CD4-positive, alpha-beta memory T cell (primary cell): ENCODE measurements around the gene FOXC1. TPM values are rescaled to one million over a fixed set of nuclear protein-coding genes. Genes with fewer than 3 reads are reported as not detected.

Source experiments
- CTCF ChIA-PET: fragments of 350-600 bp; sonication (Branson Sonifier 250); formaldehyde crosslinking; loops from one replicate; lab custom pipeline; 2021; ENCODE audit warnings: inconsistent platforms; ENCODE audit not compliant: partially characterized antibody; lab: Charles Lee
- POLR2A ChIA-PET: fragments of 350-600 bp; sonication (Branson Sonifier 250); formaldehyde crosslinking; loops from one replicate; lab custom pipeline; 2021; ENCODE audit not compliant: partially characterized antibody; lab: Charles Lee
- DNase-seq, 5 donors: peaks; one replicate each; pipeline versions ENCODE4 v3.0.0 to v3.0.0-alpha.2; 2020 to 2022; ENCODE audit warnings: mixed read lengths in 1 of 5
- H3K27ac ChIP-seq: one replicate; pipeline ENCODE4 v1.7.0; 2013; ENCODE audit warnings: low read depth, low read length
- H3K27me3 ChIP-seq: 2 replicates; pipeline ENCODE4 v1.7.0; 2013; ENCODE audit warnings: mild to moderate bottlenecking, low read length, moderate library complexity; ENCODE audit not compliant: insufficient read depth
- H3K36me3 ChIP-seq: 2 replicates; pipeline ENCODE4 v1.7.0; 2013; ENCODE audit warnings: mild to moderate bottlenecking, low read length, moderate library complexity; ENCODE audit not compliant: insufficient read depth
- H3K4me1 ChIP-seq: 2 replicates; pipeline ENCODE4 v1.7.0; 2013; ENCODE audit warnings: mild to moderate bottlenecking, low read length, moderate library complexity; ENCODE audit not compliant: insufficient read depth
- H3K4me3 ChIP-seq, 2 donors: one replicate each; pipeline ENCODE4 v1.7.0; 2013; ENCODE audit warnings: low read length in 2 of 2, mild to moderate bottlenecking in 1 of 2
- H3K9me3 ChIP-seq, 2 donors: one replicate each; pipeline ENCODE4 v1.7.0; 2013; ENCODE audit warnings: low read length in 2 of 2, control low read depth in 1 of 2; ENCODE audit not compliant: control insufficient read depth in 1 of 2
- H3K27ac Mint-ChIP-seq, 7 donors: one replicate each; pipeline ENCODE4 v1.8.0; 2020 to 2021; ENCODE audit warnings: mixed read lengths in 7 of 7, mild to moderate bottlenecking in 6 of 7, inconsistent platforms in 3 of 7, moderate library complexity in 3 of 7
- H3K27me3 Mint-ChIP-seq, 2 donors: one replicate each; pipeline ENCODE4 v1.8.0; 2020 to 2021; ENCODE audit warnings: mixed read lengths in 2 of 2
- H3K36me3 Mint-ChIP-seq, 2 donors: one replicate each; pipeline ENCODE4 v1.8.0; 2020 to 2021; ENCODE audit warnings: mixed read lengths in 2 of 2, inconsistent platforms in 1 of 2, mild to moderate bottlenecking in 1 of 2
- H3K4me1 Mint-ChIP-seq, 4 donors: one replicate each; pipeline ENCODE4 v1.8.0; 2020 to 2021; ENCODE audit warnings: mixed read lengths in 4 of 4, mild to moderate bottlenecking in 1 of 4
- H3K4me3 Mint-ChIP-seq, 8 donors: one replicate each; pipeline ENCODE4 v1.8.0; 2020 to 2021; ENCODE audit warnings: mixed read lengths in 8 of 8, mild to moderate bottlenecking in 7 of 8, moderate library complexity in 6 of 8, inconsistent platforms in 3 of 8
- H3K9me3 Mint-ChIP-seq, 8 donors: one replicate each; pipeline ENCODE4 v1.8.0; 2020 to 2021; ENCODE audit warnings: mixed read lengths in 8 of 8, mild to moderate bottlenecking in 5 of 8, inconsistent platforms in 3 of 8, moderate library complexity in 1 of 8
- intact Hi-C: fragments of 100-400 bp; cut with micrococcal nuclease; formaldehyde crosslinking; loops from one replicate; pipeline ENCODE4 v1.15.1; 2023
- polyA plus RNA-seq, 2 donors: library from polyadenylated mRNA; unstranded; fragments of 300-500 nt; fragmentation: Illumina TruSeq; gene quantifications; one replicate each; pipeline ENCODE4 v1.2.3, GENCODE V29; 2021
- total RNA-seq, 2 experiments: library from RNA; stranded (reverse); gene quantifications; one replicate each; pipeline ENCODE4 v1.2.3, GENCODE V29; 2021

FOXC1 gene
- total and polyA plus RNA-seq, 4 experiments from 2014 or later = not detected

DNA sequence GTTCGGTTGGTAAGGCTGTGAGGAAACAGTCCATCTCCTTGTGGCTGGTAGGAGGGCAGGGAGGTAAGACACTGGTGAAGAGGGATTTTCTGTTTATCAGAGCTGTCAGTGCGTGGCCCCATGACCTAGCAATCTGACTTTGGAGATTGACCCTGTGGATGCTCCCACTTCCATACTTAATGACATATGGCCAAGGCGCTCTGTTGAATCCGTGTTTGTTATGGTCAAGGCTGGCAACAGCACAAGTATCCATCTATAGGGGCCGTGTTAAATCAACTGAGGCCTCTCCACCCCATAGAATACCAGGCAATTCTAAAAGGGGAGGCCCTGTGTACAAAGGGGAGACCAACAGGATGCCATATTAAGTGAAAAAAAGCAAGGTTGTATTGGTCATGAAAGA is 25.6 kb upstream of the FOXC1 start:
- H3K4me3 Mint-ChIP-seq = no peak overlapping the region
- no peak overlapping the region for H3K27ac Mint-ChIP-seq
- no peak overlapping the region for H3K4me3 ChIP-seq
- H3K9me3 ChIP-seq = no peaks in the 10 kb centered on the region
- H3K9me3 Mint-ChIP-seq = no peaks in the 10 kb centered on the region
- H3K27me3 Mint-ChIP-seq = peaks cover 9 to 21% of the 10 kb centered on the region in 2 donors
- H3K36me3 ChIP-seq = no peaks in the 10 kb centered on the region
- no peaks in the 10 kb centered on the region for H3K4me1 Mint-ChIP-seq
- no peak overlapping the region for H3K27ac ChIP-seq
- no peak for DNase-seq
- no peaks in the 10 kb centered on the region for H3K36me3 Mint-ChIP-seq
- intact Hi-C loops = no loop called here
- no peaks in the 10 kb centered on the region for H3K4me1 ChIP-seq
- POLR2A ChIA-PET = no interaction called here
- H3K27me3 ChIP-seq = peaks cover 5% of the 10 kb centered on the region
- CTCF ChIA-PET = interaction anchor here (1.1 to 1.9 kb wide), 2 partner anchors 11 to 29 kb away, joined by 3 to 5 read pairs; no protein-coding TSS in a partner anchor

DNA sequence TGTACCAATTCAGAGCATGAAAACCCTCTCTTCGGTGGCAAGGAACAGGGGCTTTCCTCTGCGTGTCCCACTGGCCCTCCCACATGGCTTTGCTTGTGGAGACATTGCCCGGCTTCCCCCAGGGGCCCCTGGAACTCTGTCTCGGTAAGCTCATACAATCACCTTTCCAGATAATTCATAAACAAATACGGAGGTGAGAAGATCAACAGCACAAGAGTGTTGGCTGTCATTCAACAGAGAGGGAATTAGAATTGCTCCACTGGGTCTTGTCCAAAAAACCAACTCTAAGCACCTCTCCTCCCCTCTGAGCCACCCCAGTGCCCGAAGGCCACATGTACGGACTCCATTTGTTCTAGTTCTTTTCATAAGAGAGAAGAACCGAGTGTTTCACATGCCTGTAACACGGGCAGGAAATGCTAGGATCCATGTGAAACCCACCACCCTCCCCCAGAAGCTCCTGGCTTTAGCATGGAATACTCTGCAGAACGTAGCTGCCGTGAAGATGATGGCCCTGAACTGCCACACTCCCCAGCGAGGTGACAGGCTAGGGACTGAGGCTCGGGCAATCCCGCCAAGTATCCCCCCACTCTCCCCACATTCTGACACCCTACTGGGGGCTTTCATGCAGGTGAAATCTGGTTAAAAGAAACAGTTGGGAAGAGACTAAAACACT is 24.6 kb upstream of the FOXC1 start:
- intact Hi-C loops = no loop called here
- H3K9me3 Mint-ChIP-seq = no peaks in the 10 kb centered on the region
- peaks cover 9 to 22% of the 10 kb centered on the region in 2 donors for H3K27me3 Mint-ChIP-seq
- H3K4me3 Mint-ChIP-seq = no peak overlapping the region
- Histone ChIP-seq H3K27ac (no peak overlapping the region), H3K4me3 (no peak overlapping the region), H3K9me3 (no peaks in the 10 kb centered on the region), H3K4me1 (no peaks in the 10 kb centered on the region), H3K27me3 (peaks cover 3% of the 10 kb centered on the region), H3K36me3 (no peaks in the 10 kb centered on the region)
- ChIA-PET CTCF (interaction anchor here (1.1 to 1.9 kb wide), 2 partner anchors 10 to 30 kb away, joined by 3 to 5 read pairs; no protein-coding TSS in a partner anchor), POLR2A (no interaction called here)
- no peaks in the 10 kb centered on the region for H3K4me1 Mint-ChIP-seq
- H3K27ac Mint-ChIP-seq = no peak overlapping the region
- no peaks in the 10 kb centered on the region for H3K36me3 Mint-ChIP-seq
- no peak for DNase-seq

DNA sequence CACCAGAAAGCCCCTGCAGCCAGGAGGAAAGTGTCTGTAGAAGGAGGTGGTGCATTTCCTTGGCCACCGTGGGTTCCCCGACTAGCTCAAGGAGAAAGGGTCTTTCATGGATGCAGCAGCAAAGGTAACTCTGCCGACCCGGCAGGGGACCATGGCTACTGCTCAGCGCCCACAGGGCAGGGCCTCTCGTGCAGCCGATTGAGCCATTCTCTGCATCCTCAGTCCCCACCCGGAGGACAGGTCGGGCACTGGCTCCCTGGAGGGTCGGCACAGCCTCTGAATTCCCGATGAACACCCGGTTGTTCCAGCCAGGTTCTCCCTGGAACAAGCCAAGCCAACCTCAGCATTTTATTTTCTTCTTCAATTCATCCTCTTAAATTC is 24.1 kb upstream of the FOXC1 start:
- DNase-seq = no peak
- peaks cover 9 to 22% of the 10 kb centered on the region in 2 donors for H3K27me3 Mint-ChIP-seq
- Histone ChIP-seq H3K9me3 (no peaks in the 10 kb centered on the region), H3K36me3 (no peaks in the 10 kb centered on the region), H3K27me3 (no peaks in the 10 kb centered on the region), H3K27ac (no peak overlapping the region), H3K4me3 (no peak overlapping the region), H3K4me1 (no peaks in the 10 kb centered on the region)
- H3K27ac Mint-ChIP-seq = no peak overlapping the region
- H3K9me3 Mint-ChIP-seq = no peaks in the 10 kb centered on the region
- ChIA-PET CTCF (interaction anchor here (1.9 kb wide), 1 partner anchor 31 kb away, joined by 5 read pairs; no protein-coding TSS in a partner anchor), POLR2A (no interaction called here)
- no peak overlapping the region for H3K4me3 Mint-ChIP-seq
- intact Hi-C loops = no loop called here
- H3K36me3 Mint-ChIP-seq = no peaks in the 10 kb centered on the region
- no peaks in the 10 kb centered on the region for H3K4me1 Mint-ChIP-seq

DNA sequence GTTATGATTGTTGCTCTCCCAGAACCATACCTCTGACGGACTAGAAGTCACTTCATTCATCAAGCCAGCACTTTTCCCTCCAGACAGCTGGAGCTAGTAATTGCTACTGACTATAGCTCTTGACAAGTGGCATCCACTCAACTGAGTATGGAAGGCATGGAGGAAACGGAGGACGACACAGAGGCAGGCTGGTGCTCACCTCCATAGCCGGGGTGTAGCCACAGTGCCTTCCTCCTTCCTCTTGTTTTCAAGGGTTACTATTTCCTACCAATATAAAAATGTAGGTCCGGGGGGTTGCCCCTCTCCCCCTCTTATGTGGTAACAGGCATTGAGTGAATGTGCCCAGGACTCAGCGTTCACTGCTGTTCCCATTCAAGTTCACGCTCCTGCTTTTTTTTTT is 23.5 kb upstream of the FOXC1 start:
- H3K4me3 Mint-ChIP-seq = no peak overlapping the region
- ChIA-PET POLR2A (no interaction called here), CTCF (interaction anchor here (1.9 kb wide), 1 partner anchor 32 kb away, joined by 5 read pairs; no protein-coding TSS in a partner anchor)
- H3K27me3 Mint-ChIP-seq = peaks cover 9 to 22% of the 10 kb centered on the region in 2 donors
- no peaks in the 10 kb centered on the region for H3K9me3 Mint-ChIP-seq
- DNase-seq = no peak
- no peaks in the 10 kb centered on the region for H3K4me1 ChIP-seq
- no peaks in the 10 kb centered on the region for H3K4me1 Mint-ChIP-seq
- no peak overlapping the region for H3K27ac ChIP-seq
- H3K36me3 Mint-ChIP-seq = no peaks in the 10 kb centered on the region
- intact Hi-C loops = no loop called here
- no peak overlapping the region for H3K4me3 ChIP-seq
- H3K36me3 ChIP-seq = no peaks in the 10 kb centered on the region
- no peak overlapping the region for H3K27ac Mint-ChIP-seq
- no peaks in the 10 kb centered on the region for H3K27me3 ChIP-seq
- H3K9me3 ChIP-seq = no peaks in the 10 kb centered on the region

DNA sequence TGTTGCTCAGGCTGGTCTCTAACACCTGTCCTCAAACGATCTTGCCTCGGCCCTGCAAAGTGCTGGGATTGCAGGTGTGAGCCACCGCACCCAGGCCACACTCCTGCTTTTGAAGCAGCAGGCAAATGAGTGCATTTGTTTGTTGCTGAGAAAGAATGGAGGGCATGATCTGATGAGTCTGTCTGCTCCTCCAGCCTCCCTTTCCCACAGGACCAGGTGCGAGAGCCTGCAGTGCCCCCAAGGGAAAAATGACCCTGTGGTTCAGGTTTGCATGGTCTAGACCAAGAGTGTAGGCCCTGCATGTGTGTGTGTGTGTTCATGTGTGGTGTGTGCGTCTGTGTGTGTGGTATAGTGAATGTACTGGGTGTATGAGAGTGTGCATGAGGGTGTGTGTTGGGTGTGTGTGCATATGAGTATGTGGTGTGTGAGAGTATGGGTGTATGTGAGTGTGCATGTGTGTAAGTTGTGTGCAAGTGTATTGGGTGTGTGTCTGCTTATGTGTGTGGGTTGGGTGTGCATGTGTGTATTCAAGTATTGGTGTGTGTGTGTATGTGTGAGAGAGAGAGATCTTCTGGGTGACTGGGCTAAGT is 22.8 kb upstream of the FOXC1 start:
- ChIA-PET CTCF (interaction anchor here (1.4 kb wide), 1 partner anchor 9 kb away, joined by 6 read pairs; no protein-coding TSS in a partner anchor), POLR2A (no interaction called here)
- intact Hi-C loops = no loop called here
- no peaks in the 10 kb centered on the region for H3K9me3 ChIP-seq
- no peaks in the 10 kb centered on the region for H3K36me3 ChIP-seq
- DNase-seq = no peak
- no peak overlapping the region for H3K27ac ChIP-seq
- Mint-ChIP-seq H3K9me3 (no peaks in the 10 kb centered on the region), H3K36me3 (no peaks in the 10 kb centered on the region), H3K4me3 (no peak overlapping the region), H3K27me3 (peaks cover 13 to 22% of the 10 kb centered on the region in 2 donors), H3K4me1 (no peaks in the 10 kb centered on the region), H3K27ac (peak overlapping the region in 1 of 7 donors; percentile 19)
- no peaks in the 10 kb centered on the region for H3K4me1 ChIP-seq
- no peaks in the 10 kb centered on the region for H3K27me3 ChIP-seq
- H3K4me3 ChIP-seq = no peak overlapping the region

DNA sequence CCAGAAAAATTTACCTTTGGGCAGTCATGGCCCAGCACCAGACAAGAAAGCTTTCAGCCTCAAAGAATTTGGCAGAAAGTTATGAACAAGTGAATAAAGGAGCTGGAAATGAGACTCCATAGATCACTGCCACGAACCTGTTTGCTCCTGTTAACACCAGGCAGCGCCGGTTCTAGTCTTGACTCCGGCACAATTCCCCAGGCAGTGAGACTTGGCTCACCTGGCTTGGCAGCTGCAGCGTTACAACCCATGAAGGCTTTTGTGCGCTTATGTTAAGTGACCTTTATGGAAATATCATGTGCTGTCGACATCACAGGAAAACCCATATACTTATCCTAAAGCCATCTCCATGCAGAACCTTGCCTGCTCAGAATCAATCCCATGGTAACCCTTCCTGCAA is 22.2 kb upstream of the FOXC1 start:
- H3K4me3 ChIP-seq = no peak overlapping the region
- ChIA-PET POLR2A (no interaction called here), CTCF (interaction anchor here (1.4 kb wide), 1 partner anchor 8 kb away, joined by 6 read pairs; no protein-coding TSS in a partner anchor)
- Mint-ChIP-seq H3K4me3 (no peak overlapping the region), H3K27ac (no peak overlapping the region), H3K27me3 (peaks cover 16 to 21% of the 10 kb centered on the region in 2 donors), H3K9me3 (no peaks in the 10 kb centered on the region), H3K4me1 (no peaks in the 10 kb centered on the region), H3K36me3 (no peaks in the 10 kb centered on the region)
- H3K27me3 ChIP-seq = no peaks in the 10 kb centered on the region
- no peaks in the 10 kb centered on the region for H3K9me3 ChIP-seq
- DNase-seq = no peak
- intact Hi-C loops = no loop called here
- H3K4me1 ChIP-seq = no peaks in the 10 kb centered on the region
- H3K27ac ChIP-seq = no peak overlapping the region
- H3K36me3 ChIP-seq = no peaks in the 10 kb centered on the region

DNA sequence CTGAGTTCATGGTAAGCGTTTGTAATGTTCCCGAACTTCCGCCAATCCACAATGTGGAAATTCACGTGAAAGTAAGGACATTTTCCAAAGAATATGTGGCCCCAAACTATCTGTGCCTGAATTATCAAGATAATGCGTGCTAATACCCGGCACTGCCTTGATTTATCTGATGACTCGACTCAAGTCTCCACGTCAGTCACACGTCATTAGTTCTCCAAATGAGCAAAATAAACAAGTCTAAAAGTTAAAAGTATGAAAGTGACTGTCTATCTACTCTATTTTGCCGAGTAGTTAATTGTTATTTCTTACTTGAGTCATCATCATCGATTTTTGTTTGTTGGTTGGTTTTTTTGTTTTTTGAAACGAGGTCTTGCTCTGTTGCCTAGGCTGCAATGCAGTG is 21.7 kb upstream of the FOXC1 start:
- intact Hi-C loops = no loop called here
- no peaks in the 10 kb centered on the region for H3K36me3 Mint-ChIP-seq
- peaks cover 16 to 25% of the 10 kb centered on the region in 2 donors for H3K27me3 Mint-ChIP-seq
- ChIA-PET CTCF (interaction anchor here (1.4 kb wide), 1 partner anchor 8 kb away, joined by 6 read pairs; no protein-coding TSS in a partner anchor), POLR2A (no interaction called here)
- H3K9me3 Mint-ChIP-seq = no peaks in the 10 kb centered on the region
- no peak overlapping the region for H3K4me3 Mint-ChIP-seq
- H3K4me3 ChIP-seq = no peak overlapping the region
- no peaks in the 10 kb centered on the region for H3K36me3 ChIP-seq
- H3K4me1 ChIP-seq = no peaks in the 10 kb centered on the region
- no peaks in the 10 kb centered on the region for H3K9me3 ChIP-seq
- H3K4me1 Mint-ChIP-seq = no peaks in the 10 kb centered on the region
- no peak overlapping the region for H3K27ac ChIP-seq
- DNase-seq = no peak
- H3K27me3 ChIP-seq = peaks cover 1% of the 10 kb centered on the region
- no peak overlapping the region for H3K27ac Mint-ChIP-seq
